GM18519 (cell line): ENCODE results near the gene KLHL11.

Source experiments
- ATAC-seq: cut with Tn5 transposase; IDR thresholded peaks from one replicate; pipeline ENCODE4 v1.9.1; 2021; ENCODE audit warnings: mild to moderate bottlenecking, moderate library complexity; ENCODE audit not compliant: unreplicated experiment, low FRiP score

KLHL11 gene

DNA sequence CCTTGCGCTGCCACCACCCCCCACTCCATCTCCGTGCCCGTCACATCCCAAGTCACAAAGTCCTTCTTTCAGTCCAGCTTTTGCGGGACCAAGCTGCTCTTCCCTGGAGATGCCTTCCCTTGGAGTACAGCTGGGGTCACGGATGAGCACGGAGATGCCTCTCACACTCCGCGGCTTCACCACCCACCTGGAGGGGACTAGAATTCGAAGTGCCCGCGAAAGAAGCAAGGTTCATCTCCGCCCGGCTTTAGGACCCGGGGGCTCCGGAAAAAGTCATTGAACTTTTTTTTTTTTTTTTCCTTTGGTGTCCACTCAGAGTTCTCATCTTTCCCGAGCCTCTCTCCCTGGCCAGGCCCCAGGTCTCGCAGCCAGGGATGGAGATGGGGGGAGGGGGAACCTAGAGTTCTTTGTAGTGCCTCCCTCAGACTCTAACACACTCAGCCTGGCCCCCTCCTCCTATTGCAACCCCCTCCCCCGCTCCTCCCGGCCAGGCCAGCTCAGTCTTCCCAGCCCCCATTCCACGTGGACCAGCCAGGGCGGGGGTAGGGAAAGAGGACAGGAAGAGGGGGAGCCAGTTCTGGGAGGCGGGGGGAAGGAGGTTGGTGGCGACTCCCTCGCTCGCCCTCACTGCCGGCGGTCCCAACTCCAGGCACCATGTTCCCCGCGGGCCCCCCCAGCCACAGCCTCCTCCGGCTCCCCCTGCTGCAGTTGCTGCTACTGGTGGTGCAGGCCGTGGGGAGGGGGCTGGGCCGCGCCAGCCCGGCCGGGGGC lies 52.7 kb downstream of the KLHL11 start, which contains the start of gene FKBP10:
Gene FKBP10, plus strand, starts transcription at position 624 of the 771 bp plus-strand sequence. Its CDS starts 31 bp downstream, at position 655.
- no peak for ATAC-seq

DNA sequence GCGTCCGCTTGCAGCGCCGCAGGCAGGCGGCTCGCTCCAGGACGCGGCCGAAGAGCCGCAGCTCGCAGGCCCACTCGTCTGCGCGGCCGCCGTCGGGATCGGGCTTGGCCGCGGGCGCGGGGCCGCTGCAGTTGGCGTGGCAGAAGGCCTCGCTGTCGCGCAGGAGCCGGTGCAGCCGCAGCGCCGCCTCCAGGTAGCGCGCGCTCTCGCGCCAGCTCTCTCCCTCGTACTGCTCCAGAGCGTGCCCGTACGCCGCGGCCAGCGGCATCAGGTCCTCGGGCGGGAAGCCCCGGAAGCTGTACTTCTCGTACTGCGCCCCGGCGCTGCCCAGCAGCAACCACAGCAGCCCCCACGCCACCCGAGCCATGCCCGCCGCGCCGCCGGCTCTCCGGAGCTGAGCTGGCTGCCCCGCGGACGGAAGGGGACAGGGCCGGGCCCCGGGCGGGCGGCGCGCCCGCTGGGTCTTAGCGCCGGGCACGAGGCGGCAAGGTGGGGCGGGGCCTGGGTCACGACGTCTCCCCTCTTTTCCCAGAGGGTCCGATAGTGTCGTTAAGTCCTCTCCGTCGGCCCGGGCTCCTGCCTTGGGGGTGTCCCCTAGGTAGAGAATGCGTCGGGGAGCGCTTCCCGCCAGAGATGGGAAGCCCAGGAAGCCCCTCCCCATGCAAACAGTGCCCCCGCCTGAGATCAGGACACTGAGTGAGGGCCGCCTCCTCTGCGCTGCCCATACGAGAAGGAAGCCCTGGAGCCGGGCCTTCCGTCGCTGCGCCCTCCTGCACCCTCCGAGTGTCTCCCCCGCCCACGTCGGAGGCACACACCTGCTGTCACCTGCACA lies 53.5 kb downstream of the KLHL11 start, which contains the start of gene P3H4:
Gene P3H4, minus strand, starts transcription at position 401 of the 832 bp plus-strand sequence. Its CDS starts 34 bp downstream, at position 367.
- no peak for ATAC-seq

DNA sequence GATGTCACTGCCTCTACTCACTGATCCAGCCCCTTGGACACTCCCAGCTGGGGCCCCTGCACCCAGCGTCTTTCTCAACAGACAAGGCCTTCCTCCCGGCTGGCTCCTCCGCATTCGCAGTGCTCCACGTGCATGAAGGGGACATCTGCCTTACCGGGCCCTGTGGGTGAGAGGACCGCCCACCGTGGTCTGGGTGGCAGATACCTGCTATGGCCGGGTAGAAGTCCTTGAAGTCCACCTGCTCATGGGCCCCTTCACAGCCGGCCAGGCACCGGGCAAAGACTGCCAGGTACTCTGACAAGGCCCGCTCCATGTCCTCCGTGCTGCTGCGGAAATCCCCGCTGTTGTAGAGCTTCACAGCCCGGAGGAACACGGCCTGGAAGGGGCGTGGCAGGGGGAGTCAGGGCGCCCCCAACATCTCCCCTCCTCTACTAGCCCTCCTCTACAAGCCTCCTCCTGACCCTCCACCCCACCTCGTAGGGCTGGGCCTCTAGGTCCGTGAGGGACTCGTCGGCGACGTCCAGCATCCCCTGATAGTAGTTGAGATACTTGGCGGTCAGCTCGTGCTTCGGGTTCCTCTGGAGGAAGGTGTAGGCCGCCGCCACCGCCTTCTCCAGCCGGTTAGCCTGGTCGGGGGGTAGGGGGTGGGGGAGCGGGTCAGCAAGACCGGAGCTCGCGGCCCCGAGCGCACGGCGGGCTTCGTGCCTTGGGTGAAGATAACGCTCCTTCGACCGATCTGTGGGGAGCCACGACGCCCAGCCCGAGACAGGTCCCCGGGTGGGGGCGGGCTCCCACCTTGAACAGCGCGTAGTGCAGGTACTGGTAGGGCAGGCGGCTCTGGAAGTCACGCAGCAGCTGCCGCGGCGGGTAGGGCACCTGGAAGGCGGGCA lies 54.3 kb downstream of the KLHL11 start:
- ATAC-seq, result no peak

DNA sequence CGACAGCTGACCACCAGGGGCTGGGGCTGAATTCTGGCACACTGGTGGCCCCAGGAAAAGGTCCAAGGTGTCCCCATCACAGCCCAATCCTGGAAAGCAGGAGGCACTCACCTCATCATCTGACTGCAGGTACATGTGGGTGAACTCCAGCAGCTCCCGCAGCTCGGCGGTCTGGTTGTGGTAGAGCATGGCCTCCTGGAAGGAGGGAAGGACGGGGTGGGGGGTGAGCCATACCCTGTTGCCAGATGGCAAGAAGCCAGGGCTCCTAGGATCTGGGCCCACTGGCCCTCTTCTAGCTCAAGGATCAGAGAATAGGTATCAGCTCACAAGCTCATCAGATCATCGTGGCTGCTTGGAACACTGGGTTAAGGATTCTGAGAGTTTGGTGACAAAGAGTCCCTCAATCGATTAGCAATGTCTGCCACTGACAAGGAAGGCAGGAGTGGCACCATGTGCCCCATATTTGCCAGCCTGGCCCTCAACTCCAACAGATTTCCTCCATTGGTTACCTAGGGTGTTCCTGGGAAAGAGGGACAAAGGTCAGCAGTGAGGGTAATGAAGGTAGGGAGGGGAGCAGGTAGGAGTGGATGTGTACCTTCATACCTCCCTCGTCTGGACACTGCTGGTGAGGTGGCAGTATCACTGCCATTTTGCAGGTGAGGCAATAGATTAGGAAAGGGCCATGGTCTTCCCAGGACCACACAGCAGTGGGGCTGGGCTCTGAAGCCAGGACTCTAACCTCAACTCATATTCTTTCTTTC lies 58.4 kb downstream of the KLHL11 start:
- no peak for ATAC-seq
